GM12874 (cell line): Measurements from ENCODE around the gene HK1.

Source experiments
- CTCF ChIP-seq: IDR thresholded peaks from 2 replicates; pipeline ENCODE4 v1.5.1; 2011; ENCODE audit warnings: low read depth, mild to moderate bottlenecking, control low read depth, low read length, moderate library complexity; ENCODE audit not compliant: insufficient read depth

Gene HK1

DNA sequence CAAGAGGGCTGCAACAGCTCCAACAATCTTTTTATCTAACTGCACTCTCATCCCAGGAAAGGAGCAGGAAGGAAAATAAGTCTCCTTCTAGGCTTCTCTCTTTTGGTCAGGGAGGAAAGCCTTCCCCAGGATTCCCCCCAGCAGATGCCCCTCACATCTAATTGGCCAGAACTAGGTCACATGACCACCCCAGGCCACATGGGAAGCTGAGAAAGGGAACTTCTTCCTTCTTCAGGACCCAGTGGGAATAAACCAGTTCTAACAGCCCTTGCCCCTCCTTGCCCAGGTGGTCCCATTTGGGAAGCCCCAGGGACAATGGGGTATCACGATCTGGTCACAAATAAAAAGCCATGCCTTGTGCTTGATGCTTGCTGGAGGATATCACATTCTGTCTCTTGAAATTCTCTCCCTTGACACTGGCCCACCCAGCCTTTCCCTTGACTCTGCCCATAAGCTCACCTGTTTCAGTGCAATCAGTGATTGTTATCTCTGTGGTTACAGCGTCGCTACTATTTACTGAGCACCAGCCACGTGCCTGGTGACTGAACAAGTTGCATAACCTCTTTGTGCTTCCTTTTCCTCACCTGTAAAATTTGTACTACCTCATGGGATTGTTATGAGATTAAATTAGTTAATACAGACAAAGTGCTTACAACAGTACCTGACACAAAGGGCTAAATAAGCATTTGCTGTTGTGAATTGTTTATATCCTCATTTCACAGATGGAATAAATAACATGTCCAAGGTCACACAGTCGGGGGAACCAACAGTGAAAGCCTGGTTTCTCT is 147.4 kb downstream of the HK1 start:
- no peak for TF ChIP-seq CTCF

- no peak for TF ChIP-seq CTCF
Observed at GRCh38 chr10:69426376-69426727, 148.1 kb downstream of the HK1 start.

DNA sequence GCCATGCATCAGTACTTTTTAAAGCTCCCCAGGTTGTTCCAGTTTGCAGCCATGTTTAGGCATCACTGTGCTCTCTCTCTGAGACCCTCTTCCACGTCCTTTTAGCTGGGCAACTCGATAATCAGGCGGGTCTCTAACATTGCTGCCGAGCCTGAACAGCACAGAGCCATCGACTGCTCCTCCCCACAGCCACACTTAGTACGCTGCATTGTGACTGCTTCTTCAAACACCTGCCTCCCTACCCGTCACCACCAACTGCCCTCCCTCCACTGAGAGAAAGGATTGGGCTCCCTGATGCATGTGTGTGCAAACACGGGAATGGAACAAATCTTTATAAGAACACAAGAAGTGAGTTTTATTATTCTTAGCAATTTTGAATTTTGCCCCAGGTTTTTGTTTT is 149.9 kb downstream of the HK1 start:
- no peak for TF ChIP-seq CTCF

DNA sequence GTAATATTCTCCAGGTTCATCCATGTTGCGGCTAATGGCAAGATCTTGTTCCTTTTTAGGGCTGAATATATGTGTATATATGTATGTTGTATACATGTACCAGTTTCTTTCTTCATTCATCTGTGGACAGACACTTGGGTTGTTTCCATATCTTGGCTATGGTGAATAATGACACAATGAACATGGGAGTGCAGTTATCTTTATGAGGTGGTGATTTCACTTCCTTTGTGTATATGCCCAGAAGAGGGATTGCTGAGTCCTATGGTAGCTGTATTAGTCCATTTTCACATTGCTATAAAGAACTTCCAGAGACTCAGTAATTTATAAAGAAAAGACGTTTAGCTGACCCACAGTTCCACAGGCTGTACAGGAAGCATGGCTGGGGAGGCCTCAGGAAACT is 155.9 kb downstream of the HK1 start:
- no peak for TF ChIP-seq CTCF

GRCh38 chr10:69434926-69435325 is 156.6 kb downstream of the HK1 start:
- no peak for TF ChIP-seq CTCF

DNA sequence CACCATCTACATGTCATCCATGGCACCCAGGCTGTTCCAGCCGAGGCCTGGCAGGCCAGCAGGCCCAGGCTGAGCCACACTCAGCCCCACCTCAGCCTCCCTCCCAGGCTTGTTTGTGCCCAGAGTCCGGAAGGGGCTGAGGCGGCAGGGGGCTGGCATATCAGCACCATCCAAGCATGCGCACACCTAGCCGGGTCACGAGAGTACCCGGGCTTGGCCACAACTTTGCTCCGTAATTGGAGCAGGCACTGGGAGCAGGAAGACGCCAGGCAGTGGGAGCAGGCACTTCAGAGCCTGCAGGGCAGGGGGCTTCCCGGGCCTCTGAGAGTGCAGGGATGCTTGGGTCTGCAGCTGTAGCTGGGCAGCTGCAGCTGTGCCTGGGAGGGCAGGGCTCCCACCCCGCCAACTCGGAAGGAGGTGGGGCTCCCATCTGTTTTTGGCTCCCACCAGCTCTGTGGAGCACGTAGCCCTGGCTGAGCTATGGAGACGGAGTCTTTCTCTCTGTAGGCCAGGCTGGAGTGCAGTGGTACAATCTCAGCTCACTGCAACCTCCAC is 157.7 kb downstream of the HK1 start:
- TF ChIP-seq CTCF, result no peak

DNA sequence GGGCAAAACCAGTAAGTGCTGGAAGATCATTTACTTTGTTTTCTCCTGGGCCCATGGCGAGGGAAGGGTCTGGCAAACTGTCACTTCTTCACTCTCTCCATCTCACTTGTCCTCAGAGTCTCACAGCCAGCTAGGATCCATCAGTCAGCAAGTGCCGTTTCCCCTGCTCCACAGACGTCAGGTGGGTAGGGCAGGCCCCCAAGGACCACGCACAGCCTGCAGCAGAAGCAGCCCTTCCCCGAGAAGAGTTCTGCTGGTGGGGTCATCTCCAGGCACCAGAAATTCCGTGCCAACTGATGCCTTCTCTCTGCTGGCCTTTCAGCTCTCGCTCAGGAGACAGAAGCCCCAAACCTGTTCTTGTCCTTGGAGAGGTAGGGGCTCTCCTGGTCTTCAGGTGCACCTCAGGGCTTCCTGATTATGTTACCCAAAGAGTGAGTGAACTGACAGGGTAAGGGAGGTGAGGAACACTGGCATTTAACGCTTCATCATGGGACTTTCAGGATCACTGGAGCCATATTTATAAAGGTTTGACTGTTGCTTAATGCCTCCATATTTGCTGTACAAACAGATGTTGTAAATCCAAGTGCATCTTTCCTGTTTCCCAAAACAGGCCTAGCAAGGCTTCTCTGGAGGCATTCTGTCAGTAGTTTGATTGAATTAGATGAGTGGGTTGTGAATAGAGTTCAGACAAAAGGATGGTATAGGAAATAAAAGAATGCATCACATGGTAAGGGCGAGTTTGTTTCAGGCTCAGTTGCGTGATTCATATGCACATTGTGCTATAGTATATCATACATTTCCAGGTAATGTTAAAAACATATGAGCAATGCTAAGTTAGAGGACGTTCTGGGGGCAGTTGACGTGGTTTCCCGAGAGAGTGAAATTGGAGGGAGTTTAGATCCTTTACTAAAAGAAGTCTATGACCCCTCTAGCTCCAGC is 159.3 kb downstream of the HK1 start:
- TF ChIP-seq CTCF, result no peak
